ENCODE results near the gene EPS8L2.

DNA sequence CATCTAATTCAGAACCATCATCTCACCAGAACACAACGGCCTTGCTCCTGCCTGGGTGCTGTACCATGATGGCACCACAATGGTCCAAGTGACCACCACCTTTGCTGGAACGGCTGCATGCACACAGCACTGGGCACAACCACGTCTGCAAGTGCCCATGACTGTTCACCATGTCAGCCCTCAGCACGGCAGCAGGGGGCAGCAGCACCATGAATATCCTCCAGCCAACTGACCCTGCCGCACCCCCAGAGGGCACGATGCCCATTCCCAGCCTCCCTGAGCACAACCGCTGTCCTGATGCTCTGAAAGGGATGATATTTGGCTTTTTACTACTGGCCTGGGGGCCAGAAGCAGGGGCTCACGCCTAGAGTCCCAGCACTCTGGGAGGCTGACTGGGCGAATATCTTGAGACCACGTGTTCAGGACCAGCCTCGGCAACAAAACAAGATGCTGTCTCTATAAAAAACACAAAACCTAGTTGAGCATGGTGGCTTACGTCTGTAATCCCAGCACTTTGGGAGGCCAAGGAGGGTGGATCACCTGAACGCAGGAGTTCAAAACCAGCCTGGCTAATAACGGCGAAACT is 43.2 kb upstream of the EPS8L2 start:
- TF ChIP-seq, protein P1, sequence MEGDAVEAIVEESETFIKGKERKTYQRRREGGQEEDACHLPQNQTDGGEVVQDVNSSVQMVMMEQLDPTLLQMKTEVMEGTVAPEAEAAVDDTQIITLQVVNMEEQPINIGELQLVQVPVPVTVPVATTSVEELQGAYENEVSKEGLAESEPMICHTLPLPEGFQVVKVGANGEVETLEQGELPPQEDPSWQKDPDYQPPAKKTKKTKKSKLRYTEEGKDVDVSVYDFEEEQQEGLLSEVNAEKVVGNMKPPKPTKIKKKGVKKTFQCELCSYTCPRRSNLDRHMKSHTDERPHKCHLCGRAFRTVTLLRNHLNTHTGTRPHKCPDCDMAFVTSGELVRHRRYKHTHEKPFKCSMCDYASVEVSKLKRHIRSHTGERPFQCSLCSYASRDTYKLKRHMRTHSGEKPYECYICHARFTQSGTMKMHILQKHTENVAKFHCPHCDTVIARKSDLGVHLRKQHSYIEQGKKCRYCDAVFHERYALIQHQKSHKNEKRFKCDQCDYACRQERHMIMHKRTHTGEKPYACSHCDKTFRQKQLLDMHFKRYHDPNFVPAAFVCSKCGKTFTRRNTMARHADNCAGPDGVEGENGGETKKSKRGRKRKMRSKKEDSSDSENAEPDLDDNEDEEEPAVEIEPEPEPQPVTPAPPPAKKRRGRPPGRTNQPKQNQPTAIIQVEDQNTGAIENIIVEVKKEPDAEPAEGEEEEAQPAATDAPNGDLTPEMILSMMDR (IDR thresholded peaks at IDR 0.05; ENCODE audit: insufficient read depth, low read length, poor library complexity, severe bottlenecking): peak; percentile 89
- no peak for TF ChIP-seq EZH2phosphoT487 (conservative IDR thresholded peaks at IDR 0.05; ENCODE audit: low read length)
